WTC11 (cell line): Measurements from ENCODE around the gene SENP8. TPM values are rescaled to one million over a fixed set of nuclear protein-coding genes. Genes with fewer than 3 reads are reported as not detected.

Source experiments
- ATAC-seq: fragments of 200-7000 bp; cut with Tn5 transposase; 2 replicates; pipeline ENCODE4 v1.10.0; 2021; ENCODE audit warnings: mild to moderate bottlenecking, moderate library complexity
- CTCF ChIA-PET: fragments of 300-600 bp; sonication (Branson Sonifier 250); formaldehyde crosslinking; loops from one replicate; lab custom pipeline; 2021; ENCODE audit warnings: antibody characterized with exemption; lab: Charles Lee
- POLR2A ChIA-PET: fragments of 350-600 bp; sonication (Branson Sonifier 250); formaldehyde crosslinking; loops from one replicate; lab custom pipeline; 2021; ENCODE audit warnings: antibody characterized with exemption; lab: Charles Lee
- DNase-seq: peaks from one replicate; pipeline ENCODE4 v3.0.0; 2021; ENCODE audit warnings: low spot score
- H3K27ac Mint-ChIP-seq: 2 replicates; pipeline ENCODE4 v1.8.0; 2021; ENCODE audit warnings: mixed read lengths
- H3K27me3 Mint-ChIP-seq: 2 replicates; pipeline ENCODE4 v1.8.0; 2021; ENCODE audit warnings: low read depth, mild to moderate bottlenecking, moderate library complexity, mixed read lengths
- H3K36me3 Mint-ChIP-seq: 2 replicates; pipeline ENCODE4 v1.8.0; 2021; ENCODE audit warnings: mixed read lengths
- H3K4me1 Mint-ChIP-seq: 2 replicates; pipeline ENCODE4 v1.8.0; 2022; ENCODE audit warnings: mixed read lengths
- H3K4me3 Mint-ChIP-seq: 2 replicates; pipeline ENCODE4 v1.8.0; 2021; ENCODE audit warnings: mild to moderate bottlenecking, moderate library complexity, mixed read lengths
- H3K9me3 Mint-ChIP-seq: 2 replicates; pipeline ENCODE4 v1.8.0; 2021; ENCODE audit warnings: mixed read lengths
- CREB1 ChIP-seq: sonication (generic); formaldehyde crosslinking; IDR thresholded peaks from 2 replicates; pipeline ENCODE4 v1.8.0; 2023; ENCODE audit warnings: mild to moderate bottlenecking, missing genetic modification reagents
- EMX1 ChIP-seq: fragments of 250-450 bp; sonication (Bioruptor Pico); IDR thresholded peaks from 2 replicates; pipeline ENCODE4 v1.8.0; 2021; ENCODE audit warnings: mild to moderate bottlenecking
- GABPB1 ChIP-seq: sonication (generic); formaldehyde crosslinking; IDR thresholded peaks from 2 replicates; pipeline ENCODE4 v1.8.1; 2023; ENCODE audit warnings: mild to moderate bottlenecking, missing genetic modification reagents
- MXD4 ChIP-seq: fragments of 250-450 bp; sonication (Bioruptor Pico); IDR thresholded peaks from 2 replicates; pipeline ENCODE4 v1.8.0; 2021; ENCODE audit warnings: mild to moderate bottlenecking, moderate library complexity, borderline replicate concordance
- RELA ChIP-seq: sonication (generic); formaldehyde crosslinking; IDR thresholded peaks from 2 replicates; pipeline ENCODE4 v1.8.1; 2022; ENCODE audit warnings: missing genetic modification reagents, mild to moderate bottlenecking, borderline replicate concordance
- RORB ChIP-seq: fragments of 250-450 bp; sonication (Bioruptor Pico); IDR thresholded peaks from 2 replicates; pipeline ENCODE4 v1.9.0; 2021; ENCODE audit warnings: mild to moderate bottlenecking
- TCF7 ChIP-seq: sonication (generic); formaldehyde crosslinking; IDR thresholded peaks from 2 replicates; pipeline ENCODE4 v1.8.0; 2022; ENCODE audit warnings: mild to moderate bottlenecking, low read depth, missing genetic modification reagents, moderate library complexity
- ZNF121 ChIP-seq: sonication (generic); formaldehyde crosslinking; IDR thresholded peaks from 2 replicates; pipeline ENCODE4 v1.8.0; 2023; ENCODE audit warnings: missing genetic modification reagents
- ZNF232 ChIP-seq: sonication (generic); formaldehyde crosslinking; IDR thresholded peaks from 2 replicates; pipeline ENCODE4 v1.8.0; 2022; ENCODE audit warnings: mild to moderate bottlenecking, missing genetic modification reagents
- ZNF317 ChIP-seq: sonication (generic); formaldehyde crosslinking; IDR thresholded peaks from 2 replicates; pipeline ENCODE4 v1.8.1; 2023; ENCODE audit warnings: low read depth, mild to moderate bottlenecking, moderate library complexity, missing genetic modification reagents, borderline replicate concordance
- total RNA-seq: library from RNA; stranded (reverse); gene quantifications from 3 replicates; pipeline ENCODE4 v1.2.3, GENCODE V29; 2021
- TF ChIP-seq, protein P1 (sequence below): sonication (generic); formaldehyde crosslinking; IDR thresholded peaks from 2 replicates; pipeline ENCODE4 v1.8.0; 2022; ENCODE audit warnings: mild to moderate bottlenecking, missing genetic modification reagents
- TF ChIP-seq, protein P2 (sequence below): sonication (generic); formaldehyde crosslinking; IDR thresholded peaks from 2 replicates; pipeline ENCODE4 v1.8.0; 2023; ENCODE audit warnings: missing genetic modification reagents
- TF ChIP-seq, protein P3 (sequence below): sonication (generic); formaldehyde crosslinking; IDR thresholded peaks from 2 replicates; pipeline ENCODE4 v1.8.0; 2022; ENCODE audit warnings: mild to moderate bottlenecking, missing genetic modification reagents
- TF ChIP-seq, protein P4 (sequence below): sonication (generic); formaldehyde crosslinking; conservative IDR thresholded peaks from 2 replicates; pipeline ENCODE4 v1.8.1; 2023; ENCODE audit warnings: mild to moderate bottlenecking, low read depth, missing genetic modification reagents, moderate library complexity
- TF ChIP-seq, protein P5 (sequence below): sonication (generic); formaldehyde crosslinking; conservative IDR thresholded peaks from 2 replicates; pipeline ENCODE4 v1.8.1; 2022; ENCODE audit warnings: mild to moderate bottlenecking, missing genetic modification reagents
- TF ChIP-seq, protein P6 (sequence below): fragments of 200-600 bp; IDR thresholded peaks from 2 replicates; pipeline ENCODE4 v1.8.0; 2022; ENCODE audit warnings: antibody characterized with exemption
- TF ChIP-seq, protein P7 (sequence below): sonication (generic); formaldehyde crosslinking; IDR thresholded peaks from 2 replicates; pipeline ENCODE4 v1.8.1; 2023; ENCODE audit warnings: mild to moderate bottlenecking, missing genetic modification reagents, moderate library complexity
- TF ChIP-seq, protein P8 (sequence below): sonication (generic); formaldehyde crosslinking; IDR thresholded peaks from 2 replicates; pipeline ENCODE4 v1.8.1; 2022; ENCODE audit warnings: mild to moderate bottlenecking, missing genetic modification reagents, moderate library complexity, borderline replicate concordance
- TF ChIP-seq, protein P9 (sequence below): fragments of 250-450 bp; sonication (Bioruptor Pico); IDR thresholded peaks from 2 replicates; pipeline ENCODE4 v1.9.0; 2021; ENCODE audit warnings: mild to moderate bottlenecking

SENP8 gene
- total RNA-seq, 1 experiment from 2014 or later: 6.3 TPM

DNA sequence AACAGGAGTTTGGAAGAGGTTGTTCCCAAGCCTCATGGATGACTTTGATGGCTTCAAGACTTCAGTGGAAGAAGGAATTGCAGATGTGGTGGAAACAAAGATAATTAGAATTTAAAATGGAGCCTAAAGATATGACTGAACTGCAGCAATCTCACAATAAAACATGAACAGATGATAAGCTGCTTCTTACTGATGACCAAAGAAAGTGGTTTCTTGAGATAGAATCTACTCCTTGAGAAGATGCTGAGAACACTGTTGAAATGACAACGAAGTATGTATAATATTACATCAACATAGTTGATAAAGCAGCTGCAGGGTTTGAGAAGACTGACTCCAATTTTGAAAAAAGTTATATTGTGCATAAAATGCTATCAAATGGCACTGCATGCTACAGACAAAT lies 21.4 kb upstream of the SENP8 start:
- ATAC-seq (no peak), DNase-seq (no peak)
- Mint-ChIP-seq H3K4me3 (no peak overlapping the region), H3K27me3 (no peaks in the 10 kb centered on the region), H3K9me3 (peaks cover 16% of the 10 kb centered on the region), H3K27ac (no peak overlapping the region; the same call in 1 of the 2 replicates), H3K36me3 (peaks cover 14% of the 10 kb centered on the region), H3K4me1 (no peaks in the 10 kb centered on the region)
- ChIA-PET CTCF (no interaction called here), POLR2A (no interaction called here)
- TF ChIP-seq RORB (CRISPR knock-in tag) (no peak), CREB1 (CRISPR knock-in tag) (no peak), ZNF317 (CRISPR knock-in tag) (no peak), ZNF232 (CRISPR knock-in tag) (no peak), EMX1 (CRISPR knock-in tag) (no peak), MXD4 (CRISPR knock-in tag) (no peak), TCF7 (no peak), ZNF121 (CRISPR knock-in tag) (no peak), GABPB1 (CRISPR knock-in tag) (no peak), RELA (CRISPR knock-in tag) (no peak)
- TF ChIP-seq, protein P1, sequence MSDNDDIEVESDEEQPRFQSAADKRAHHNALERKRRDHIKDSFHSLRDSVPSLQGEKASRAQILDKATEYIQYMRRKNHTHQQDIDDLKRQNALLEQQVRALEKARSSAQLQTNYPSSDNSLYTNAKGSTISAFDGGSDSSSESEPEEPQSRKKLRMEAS: no peak
- TF ChIP-seq, protein P2, sequence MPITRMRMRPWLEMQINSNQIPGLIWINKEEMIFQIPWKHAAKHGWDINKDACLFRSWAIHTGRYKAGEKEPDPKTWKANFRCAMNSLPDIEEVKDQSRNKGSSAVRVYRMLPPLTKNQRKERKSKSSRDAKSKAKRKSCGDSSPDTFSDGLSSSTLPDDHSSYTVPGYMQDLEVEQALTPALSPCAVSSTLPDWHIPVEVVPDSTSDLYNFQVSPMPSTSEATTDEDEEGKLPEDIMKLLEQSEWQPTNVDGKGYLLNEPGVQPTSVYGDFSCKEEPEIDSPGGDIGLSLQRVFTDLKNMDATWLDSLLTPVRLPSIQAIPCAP: no peak
- TF ChIP-seq, protein P3, sequence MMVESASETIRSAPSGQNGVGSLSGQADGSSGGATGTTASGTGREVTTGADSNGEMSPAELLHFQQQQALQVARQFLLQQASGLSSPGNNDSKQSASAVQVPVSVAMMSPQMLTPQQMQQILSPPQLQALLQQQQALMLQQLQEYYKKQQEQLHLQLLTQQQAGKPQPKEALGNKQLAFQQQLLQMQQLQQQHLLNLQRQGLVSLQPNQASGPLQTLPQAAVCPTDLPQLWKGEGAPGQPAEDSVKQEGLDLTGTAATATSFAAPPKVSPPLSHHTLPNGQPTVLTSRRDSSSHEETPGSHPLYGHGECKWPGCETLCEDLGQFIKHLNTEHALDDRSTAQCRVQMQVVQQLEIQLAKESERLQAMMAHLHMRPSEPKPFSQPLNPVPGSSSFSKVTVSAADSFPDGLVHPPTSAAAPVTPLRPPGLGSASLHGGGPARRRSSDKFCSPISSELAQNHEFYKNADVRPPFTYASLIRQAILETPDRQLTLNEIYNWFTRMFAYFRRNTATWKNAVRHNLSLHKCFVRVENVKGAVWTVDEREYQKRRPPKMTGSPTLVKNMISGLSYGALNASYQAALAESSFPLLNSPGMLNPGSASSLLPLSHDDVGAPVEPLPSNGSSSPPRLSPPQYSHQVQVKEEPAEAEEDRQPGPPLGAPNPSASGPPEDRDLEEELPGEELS: no peak
- TF ChIP-seq, protein P4, sequence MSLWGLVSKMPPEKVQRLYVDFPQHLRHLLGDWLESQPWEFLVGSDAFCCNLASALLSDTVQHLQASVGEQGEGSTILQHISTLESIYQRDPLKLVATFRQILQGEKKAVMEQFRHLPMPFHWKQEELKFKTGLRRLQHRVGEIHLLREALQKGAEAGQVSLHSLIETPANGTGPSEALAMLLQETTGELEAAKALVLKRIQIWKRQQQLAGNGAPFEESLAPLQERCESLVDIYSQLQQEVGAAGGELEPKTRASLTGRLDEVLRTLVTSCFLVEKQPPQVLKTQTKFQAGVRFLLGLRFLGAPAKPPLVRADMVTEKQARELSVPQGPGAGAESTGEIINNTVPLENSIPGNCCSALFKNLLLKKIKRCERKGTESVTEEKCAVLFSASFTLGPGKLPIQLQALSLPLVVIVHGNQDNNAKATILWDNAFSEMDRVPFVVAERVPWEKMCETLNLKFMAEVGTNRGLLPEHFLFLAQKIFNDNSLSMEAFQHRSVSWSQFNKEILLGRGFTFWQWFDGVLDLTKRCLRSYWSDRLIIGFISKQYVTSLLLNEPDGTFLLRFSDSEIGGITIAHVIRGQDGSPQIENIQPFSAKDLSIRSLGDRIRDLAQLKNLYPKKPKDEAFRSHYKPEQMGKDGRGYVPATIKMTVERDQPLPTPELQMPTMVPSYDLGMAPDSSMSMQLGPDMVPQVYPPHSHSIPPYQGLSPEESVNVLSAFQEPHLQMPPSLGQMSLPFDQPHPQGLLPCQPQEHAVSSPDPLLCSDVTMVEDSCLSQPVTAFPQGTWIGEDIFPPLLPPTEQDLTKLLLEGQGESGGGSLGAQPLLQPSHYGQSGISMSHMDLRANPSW (CRISPR knock-in tag): no peak
- TF ChIP-seq, protein P5, sequence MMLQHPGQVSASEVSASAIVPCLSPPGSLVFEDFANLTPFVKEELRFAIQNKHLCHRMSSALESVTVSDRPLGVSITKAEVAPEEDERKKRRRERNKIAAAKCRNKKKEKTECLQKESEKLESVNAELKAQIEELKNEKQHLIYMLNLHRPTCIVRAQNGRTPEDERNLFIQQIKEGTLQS: no peak
- TF ChIP-seq, protein P6, sequence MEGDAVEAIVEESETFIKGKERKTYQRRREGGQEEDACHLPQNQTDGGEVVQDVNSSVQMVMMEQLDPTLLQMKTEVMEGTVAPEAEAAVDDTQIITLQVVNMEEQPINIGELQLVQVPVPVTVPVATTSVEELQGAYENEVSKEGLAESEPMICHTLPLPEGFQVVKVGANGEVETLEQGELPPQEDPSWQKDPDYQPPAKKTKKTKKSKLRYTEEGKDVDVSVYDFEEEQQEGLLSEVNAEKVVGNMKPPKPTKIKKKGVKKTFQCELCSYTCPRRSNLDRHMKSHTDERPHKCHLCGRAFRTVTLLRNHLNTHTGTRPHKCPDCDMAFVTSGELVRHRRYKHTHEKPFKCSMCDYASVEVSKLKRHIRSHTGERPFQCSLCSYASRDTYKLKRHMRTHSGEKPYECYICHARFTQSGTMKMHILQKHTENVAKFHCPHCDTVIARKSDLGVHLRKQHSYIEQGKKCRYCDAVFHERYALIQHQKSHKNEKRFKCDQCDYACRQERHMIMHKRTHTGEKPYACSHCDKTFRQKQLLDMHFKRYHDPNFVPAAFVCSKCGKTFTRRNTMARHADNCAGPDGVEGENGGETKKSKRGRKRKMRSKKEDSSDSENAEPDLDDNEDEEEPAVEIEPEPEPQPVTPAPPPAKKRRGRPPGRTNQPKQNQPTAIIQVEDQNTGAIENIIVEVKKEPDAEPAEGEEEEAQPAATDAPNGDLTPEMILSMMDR: no peak
- TF ChIP-seq, protein P7, sequence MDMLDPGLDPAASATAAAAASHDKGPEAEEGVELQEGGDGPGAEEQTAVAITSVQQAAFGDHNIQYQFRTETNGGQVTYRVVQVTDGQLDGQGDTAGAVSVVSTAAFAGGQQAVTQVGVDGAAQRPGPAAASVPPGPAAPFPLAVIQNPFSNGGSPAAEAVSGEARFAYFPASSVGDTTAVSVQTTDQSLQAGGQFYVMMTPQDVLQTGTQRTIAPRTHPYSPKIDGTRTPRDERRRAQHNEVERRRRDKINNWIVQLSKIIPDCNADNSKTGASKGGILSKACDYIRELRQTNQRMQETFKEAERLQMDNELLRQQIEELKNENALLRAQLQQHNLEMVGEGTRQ (CRISPR knock-in tag): no peak
- TF ChIP-seq, protein P8, sequence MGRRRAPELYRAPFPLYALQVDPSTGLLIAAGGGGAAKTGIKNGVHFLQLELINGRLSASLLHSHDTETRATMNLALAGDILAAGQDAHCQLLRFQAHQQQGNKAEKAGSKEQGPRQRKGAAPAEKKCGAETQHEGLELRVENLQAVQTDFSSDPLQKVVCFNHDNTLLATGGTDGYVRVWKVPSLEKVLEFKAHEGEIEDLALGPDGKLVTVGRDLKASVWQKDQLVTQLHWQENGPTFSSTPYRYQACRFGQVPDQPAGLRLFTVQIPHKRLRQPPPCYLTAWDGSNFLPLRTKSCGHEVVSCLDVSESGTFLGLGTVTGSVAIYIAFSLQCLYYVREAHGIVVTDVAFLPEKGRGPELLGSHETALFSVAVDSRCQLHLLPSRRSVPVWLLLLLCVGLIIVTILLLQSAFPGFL (CRISPR knock-in tag): no peak
- TF ChIP-seq, protein P9, sequence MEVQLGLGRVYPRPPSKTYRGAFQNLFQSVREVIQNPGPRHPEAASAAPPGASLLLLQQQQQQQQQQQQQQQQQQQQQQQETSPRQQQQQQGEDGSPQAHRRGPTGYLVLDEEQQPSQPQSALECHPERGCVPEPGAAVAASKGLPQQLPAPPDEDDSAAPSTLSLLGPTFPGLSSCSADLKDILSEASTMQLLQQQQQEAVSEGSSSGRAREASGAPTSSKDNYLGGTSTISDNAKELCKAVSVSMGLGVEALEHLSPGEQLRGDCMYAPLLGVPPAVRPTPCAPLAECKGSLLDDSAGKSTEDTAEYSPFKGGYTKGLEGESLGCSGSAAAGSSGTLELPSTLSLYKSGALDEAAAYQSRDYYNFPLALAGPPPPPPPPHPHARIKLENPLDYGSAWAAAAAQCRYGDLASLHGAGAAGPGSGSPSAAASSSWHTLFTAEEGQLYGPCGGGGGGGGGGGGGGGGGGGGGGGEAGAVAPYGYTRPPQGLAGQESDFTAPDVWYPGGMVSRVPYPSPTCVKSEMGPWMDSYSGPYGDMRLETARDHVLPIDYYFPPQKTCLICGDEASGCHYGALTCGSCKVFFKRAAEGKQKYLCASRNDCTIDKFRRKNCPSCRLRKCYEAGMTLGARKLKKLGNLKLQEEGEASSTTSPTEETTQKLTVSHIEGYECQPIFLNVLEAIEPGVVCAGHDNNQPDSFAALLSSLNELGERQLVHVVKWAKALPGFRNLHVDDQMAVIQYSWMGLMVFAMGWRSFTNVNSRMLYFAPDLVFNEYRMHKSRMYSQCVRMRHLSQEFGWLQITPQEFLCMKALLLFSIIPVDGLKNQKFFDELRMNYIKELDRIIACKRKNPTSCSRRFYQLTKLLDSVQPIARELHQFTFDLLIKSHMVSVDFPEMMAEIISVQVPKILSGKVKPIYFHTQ (CRISPR knock-in tag): no peak
